Right atrium auricular region (tissue), 2 donors: ENCODE measurements around the gene SETD2. TPM values are rescaled to one million over a fixed set of nuclear protein-coding genes. Genes with fewer than 3 reads are reported as not detected.
"Not testable (repeated sequence)": the region's sequence is repeated elsewhere in the genome, so short reads cannot be mapped to it uniquely, and the experiment has no call there.

Experiments
- DNase-seq: peaks from one replicate; pipeline ENCODE4 v3.0.0-alpha.2; 2019; ENCODE audit warnings: low spot score
- H3K27ac ChIP-seq, 2 donors: fragments of 200-600 bp; sonication (generic); 1 replicate in 1 of 2; 2 replicates in 1 of 2; pipeline ENCODE4 v1.5.1; 2016 to 2019
- H3K27me3 ChIP-seq, 2 donors: fragments of 200-600 bp; sonication (generic); one replicate each; pipeline versions ENCODE4 v1.5.1 to v1.6.0; 2017 to 2019
- H3K36me3 ChIP-seq: fragments of 200-600 bp; sonication (generic); one replicate; pipeline ENCODE4 v1.5.1; 2016
- H3K4me1 ChIP-seq, 2 donors: fragments of 200-600 bp; sonication (generic); one replicate each; pipeline versions ENCODE4 v1.5.1 to v1.6.0; 2017 to 2019
- H3K4me3 ChIP-seq, 2 donors: fragments of 200-600 bp; sonication (generic); 1 replicate in 1 of 2; 2 replicates in 1 of 2; pipeline ENCODE4 v1.5.1; 2017 to 2019; ENCODE audit warnings: mild to moderate bottlenecking in 1 of 2, moderate library complexity in 1 of 2
- H3K9me3 ChIP-seq, 2 donors: fragments of 200-600 bp; sonication (generic); one replicate each; pipeline ENCODE4 v1.5.1; 2019
- total RNA-seq, 2 donors: library from RNA; depleted of rRNA; stranded (reverse); fragments of >200 nt; gene quantifications; one replicate each; pipeline ENCODE4 v1.1.0, GENCODE V29; 2016
- TF ChIP-seq, protein P1 (sequence below), 2 donors: fragments of 200-600 bp; sonication (generic); IDR thresholded peaks; one replicate each; pipeline ENCODE4 v1.5.1; 2019; ENCODE audit warnings: antibody characterized with exemption in 2 of 2

The SETD2 gene
- total RNA-seq, 2 donors from 2014 or later, result 26.8 to 34.2 TPM

DNA sequence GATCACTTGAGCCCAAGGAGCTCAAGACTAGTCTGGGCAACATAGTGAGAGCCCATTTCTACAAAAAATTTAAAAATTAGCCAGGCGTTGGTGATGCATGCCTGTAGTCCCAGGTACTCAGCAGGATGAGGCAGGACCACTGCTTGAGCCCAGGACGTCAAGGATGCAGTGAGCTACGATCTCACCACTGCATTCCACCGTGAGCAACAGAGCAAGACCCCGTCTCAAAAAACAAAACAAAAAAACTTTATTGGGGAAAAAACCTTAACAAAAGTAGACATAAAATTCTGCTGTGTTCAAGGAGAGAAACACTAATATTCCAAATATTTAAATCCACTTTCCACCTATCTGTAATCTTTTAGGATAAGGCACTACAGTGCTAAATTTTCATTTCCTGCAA, 20.8 kb downstream of the SETD2 start:
- TF ChIP-seq, protein P1, sequence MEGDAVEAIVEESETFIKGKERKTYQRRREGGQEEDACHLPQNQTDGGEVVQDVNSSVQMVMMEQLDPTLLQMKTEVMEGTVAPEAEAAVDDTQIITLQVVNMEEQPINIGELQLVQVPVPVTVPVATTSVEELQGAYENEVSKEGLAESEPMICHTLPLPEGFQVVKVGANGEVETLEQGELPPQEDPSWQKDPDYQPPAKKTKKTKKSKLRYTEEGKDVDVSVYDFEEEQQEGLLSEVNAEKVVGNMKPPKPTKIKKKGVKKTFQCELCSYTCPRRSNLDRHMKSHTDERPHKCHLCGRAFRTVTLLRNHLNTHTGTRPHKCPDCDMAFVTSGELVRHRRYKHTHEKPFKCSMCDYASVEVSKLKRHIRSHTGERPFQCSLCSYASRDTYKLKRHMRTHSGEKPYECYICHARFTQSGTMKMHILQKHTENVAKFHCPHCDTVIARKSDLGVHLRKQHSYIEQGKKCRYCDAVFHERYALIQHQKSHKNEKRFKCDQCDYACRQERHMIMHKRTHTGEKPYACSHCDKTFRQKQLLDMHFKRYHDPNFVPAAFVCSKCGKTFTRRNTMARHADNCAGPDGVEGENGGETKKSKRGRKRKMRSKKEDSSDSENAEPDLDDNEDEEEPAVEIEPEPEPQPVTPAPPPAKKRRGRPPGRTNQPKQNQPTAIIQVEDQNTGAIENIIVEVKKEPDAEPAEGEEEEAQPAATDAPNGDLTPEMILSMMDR (IDR thresholded peaks at IDR 0.05), result no peak
- no peaks in the 10 kb centered on the region for H3K27me3 ChIP-seq
- H3K27ac ChIP-seq, result no peak overlapping the region
- no peak overlapping the region for H3K4me3 ChIP-seq
- H3K4me1 ChIP-seq, result peaks cover 0 to 40% of the 10 kb centered on the region in 2 donors
- DNase-seq, result no peak
- H3K36me3 ChIP-seq, result no peaks in the 10 kb centered on the region
- no peaks in the 10 kb centered on the region for H3K9me3 ChIP-seq

DNA sequence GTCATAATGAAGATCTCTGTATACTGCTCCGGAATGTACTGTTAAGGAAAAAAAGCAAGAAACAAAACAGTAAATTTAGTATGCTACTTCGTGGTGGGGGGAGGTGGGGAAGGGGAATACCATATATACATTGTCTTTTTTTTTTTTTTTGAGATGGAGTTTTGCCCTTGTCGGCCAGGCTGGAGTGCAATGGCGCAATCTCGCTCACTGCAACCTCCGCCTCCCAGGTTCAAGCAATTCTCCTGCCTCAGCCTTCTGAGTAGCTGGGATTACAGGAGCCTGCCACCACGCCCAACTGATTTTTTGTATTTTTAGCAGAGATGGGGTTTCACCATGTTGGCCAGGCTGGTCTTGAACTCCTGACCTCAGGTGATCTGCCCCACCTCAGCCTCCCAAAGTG, 21.4 kb downstream of the SETD2 start:
- peaks cover 0 to 40% of the 10 kb centered on the region in 2 donors for H3K4me1 ChIP-seq
- not testable (repeated sequence) for H3K27me3 ChIP-seq, H3K9me3 ChIP-seq, DNase-seq, H3K4me3 ChIP-seq, H3K27ac ChIP-seq, H3K36me3 ChIP-seq

- peaks cover 0 to 47% of the 10 kb centered on the region in 2 donors for H3K4me1 ChIP-seq
- not testable (repeated sequence) for H3K27ac ChIP-seq, H3K9me3 ChIP-seq, H3K27me3 ChIP-seq, H3K4me3 ChIP-seq, DNase-seq, H3K36me3 ChIP-seq
These were observed 22.9 kb downstream of the SETD2 start for GRCh38 chr3:47140973-47141461.

DNA sequence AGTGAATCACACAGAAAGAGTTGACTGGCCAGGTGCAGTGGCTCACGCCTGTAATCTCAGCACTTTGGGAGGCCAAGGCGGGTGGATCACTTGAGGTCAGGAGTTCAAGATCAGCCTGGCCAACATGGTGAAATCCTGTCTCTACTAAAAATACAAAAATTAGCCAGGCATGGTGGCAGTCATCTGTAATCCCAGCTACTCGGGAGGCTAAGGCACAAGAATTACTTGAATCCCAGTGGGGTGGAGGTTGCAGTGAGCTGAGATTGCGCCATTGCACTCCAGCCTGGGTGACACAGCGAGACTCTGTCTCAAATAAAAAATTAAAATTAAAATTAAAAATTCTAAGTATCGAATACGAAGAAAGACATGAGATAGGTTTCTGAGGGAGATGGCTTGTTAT, 23.4 kb downstream of the SETD2 start:
- H3K4me1 ChIP-seq, result peaks cover 0 to 52% of the 10 kb centered on the region in 2 donors
- not testable (repeated sequence) for H3K27me3 ChIP-seq, H3K27ac ChIP-seq, H3K4me3 ChIP-seq, H3K9me3 ChIP-seq, H3K36me3 ChIP-seq, DNase-seq

- Histone ChIP-seq H3K9me3 (no peaks in the 10 kb centered on the region), H3K27ac (no peak overlapping the region), H3K4me3 (no peak overlapping the region), H3K36me3 (no peaks in the 10 kb centered on the region), H3K27me3 (no peaks in the 10 kb centered on the region), H3K4me1 (peaks cover 0 to 36% of the 10 kb centered on the region in 2 donors)
- DNase-seq, result no peak
- TF ChIP-seq, protein P1 (IDR thresholded peaks at IDR 0.05), result no peak
These were observed 29.6 kb downstream of the SETD2 start for GRCh38 chr3:47134311-47134710.

DNA sequence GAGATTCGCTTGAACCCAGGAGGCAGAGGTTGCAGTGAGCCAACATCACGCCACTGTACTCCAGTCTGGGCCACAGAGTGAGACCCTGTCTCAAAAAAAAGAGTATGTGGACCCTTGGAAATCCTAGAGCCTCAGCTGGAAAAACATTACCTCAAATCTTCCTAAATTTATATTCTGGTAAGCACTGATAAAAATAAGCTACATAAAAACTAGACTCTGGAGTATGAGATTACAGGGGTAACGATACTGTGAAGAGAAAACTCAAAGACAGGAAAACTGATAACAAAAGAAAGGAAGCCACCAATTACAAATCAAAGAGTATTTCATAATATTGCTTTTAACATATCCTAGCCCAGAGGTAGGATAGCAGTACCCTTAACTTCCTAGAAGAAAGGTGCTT, 30.3 kb downstream of the SETD2 start:
- H3K27me3 ChIP-seq, result no peaks in the 10 kb centered on the region
- no peak overlapping the region for H3K27ac ChIP-seq
- no peak for DNase-seq
- no peaks in the 10 kb centered on the region for H3K9me3 ChIP-seq
- H3K4me3 ChIP-seq, result no peak overlapping the region
- H3K36me3 ChIP-seq, result no peaks in the 10 kb centered on the region
- TF ChIP-seq, protein P1 (IDR thresholded peaks at IDR 0.05), result no peak
- peaks cover 0 to 37% of the 10 kb centered on the region in 2 donors for H3K4me1 ChIP-seq

- no peak overlapping the region for H3K4me3 ChIP-seq
- H3K36me3 ChIP-seq, result no peaks in the 10 kb centered on the region
- no peak for DNase-seq
- H3K9me3 ChIP-seq, result no peaks in the 10 kb centered on the region
- TF ChIP-seq, protein P1 (IDR thresholded peaks at IDR 0.05), result no peak
- no peak overlapping the region for H3K27ac ChIP-seq
- peaks cover 0 to 26% of the 10 kb centered on the region in 2 donors for H3K4me1 ChIP-seq
- no peaks in the 10 kb centered on the region for H3K27me3 ChIP-seq
These were observed 33.4 kb downstream of the SETD2 start for GRCh38 chr3:47130557-47130956.
